Subcutaneous adipose tissue (tissue), 4 donors: ENCODE measurements around the gene KAT2A. TPM values are rescaled to one million over a fixed set of nuclear protein-coding genes. Genes with fewer than 3 reads are reported as not detected.

Experiments used
- total RNA-seq, 4 donors: library from RNA; depleted of rRNA; stranded (reverse); fragments of >200 nt; gene quantifications; one replicate each; pipeline ENCODE4 v1.1.0, GENCODE V29; 2016
- TF ChIP-seq, protein P1 (sequence below): fragments of 450-650 bp; IDR thresholded peaks from one replicate; pipeline ENCODE4 v1.5.1; 2016; ENCODE audit warnings: low read depth, mild to moderate bottlenecking, control low read depth, antibody characterized with exemption, moderate library complexity

The KAT2A gene
- total RNA-seq, 4 donors from 2014 or later: 27.2 to 49.9 (median 32.8) TPM

DNA sequence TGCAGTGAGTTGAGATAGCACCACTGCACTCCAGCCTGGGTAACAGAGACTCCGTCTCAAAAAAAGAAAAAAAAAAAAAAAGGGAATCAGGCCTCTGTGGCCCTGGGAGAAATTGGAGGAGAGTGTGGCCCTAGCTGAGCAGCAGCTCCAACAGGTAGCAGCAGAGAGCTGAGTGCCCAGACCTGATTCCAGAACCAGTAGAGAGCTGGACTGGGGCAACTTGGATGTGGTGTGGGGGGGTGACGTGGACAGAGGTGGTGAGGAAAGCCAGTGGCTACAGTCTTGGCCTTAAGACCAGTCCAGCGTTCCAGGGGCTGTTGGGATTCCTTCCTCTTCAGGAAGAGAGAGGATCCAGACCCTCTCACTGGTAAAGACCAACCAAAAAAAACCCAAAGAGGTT lies 3.1 kb upstream of the KAT2A start:
- TF ChIP-seq, protein P1, sequence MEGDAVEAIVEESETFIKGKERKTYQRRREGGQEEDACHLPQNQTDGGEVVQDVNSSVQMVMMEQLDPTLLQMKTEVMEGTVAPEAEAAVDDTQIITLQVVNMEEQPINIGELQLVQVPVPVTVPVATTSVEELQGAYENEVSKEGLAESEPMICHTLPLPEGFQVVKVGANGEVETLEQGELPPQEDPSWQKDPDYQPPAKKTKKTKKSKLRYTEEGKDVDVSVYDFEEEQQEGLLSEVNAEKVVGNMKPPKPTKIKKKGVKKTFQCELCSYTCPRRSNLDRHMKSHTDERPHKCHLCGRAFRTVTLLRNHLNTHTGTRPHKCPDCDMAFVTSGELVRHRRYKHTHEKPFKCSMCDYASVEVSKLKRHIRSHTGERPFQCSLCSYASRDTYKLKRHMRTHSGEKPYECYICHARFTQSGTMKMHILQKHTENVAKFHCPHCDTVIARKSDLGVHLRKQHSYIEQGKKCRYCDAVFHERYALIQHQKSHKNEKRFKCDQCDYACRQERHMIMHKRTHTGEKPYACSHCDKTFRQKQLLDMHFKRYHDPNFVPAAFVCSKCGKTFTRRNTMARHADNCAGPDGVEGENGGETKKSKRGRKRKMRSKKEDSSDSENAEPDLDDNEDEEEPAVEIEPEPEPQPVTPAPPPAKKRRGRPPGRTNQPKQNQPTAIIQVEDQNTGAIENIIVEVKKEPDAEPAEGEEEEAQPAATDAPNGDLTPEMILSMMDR: no peak

DNA sequence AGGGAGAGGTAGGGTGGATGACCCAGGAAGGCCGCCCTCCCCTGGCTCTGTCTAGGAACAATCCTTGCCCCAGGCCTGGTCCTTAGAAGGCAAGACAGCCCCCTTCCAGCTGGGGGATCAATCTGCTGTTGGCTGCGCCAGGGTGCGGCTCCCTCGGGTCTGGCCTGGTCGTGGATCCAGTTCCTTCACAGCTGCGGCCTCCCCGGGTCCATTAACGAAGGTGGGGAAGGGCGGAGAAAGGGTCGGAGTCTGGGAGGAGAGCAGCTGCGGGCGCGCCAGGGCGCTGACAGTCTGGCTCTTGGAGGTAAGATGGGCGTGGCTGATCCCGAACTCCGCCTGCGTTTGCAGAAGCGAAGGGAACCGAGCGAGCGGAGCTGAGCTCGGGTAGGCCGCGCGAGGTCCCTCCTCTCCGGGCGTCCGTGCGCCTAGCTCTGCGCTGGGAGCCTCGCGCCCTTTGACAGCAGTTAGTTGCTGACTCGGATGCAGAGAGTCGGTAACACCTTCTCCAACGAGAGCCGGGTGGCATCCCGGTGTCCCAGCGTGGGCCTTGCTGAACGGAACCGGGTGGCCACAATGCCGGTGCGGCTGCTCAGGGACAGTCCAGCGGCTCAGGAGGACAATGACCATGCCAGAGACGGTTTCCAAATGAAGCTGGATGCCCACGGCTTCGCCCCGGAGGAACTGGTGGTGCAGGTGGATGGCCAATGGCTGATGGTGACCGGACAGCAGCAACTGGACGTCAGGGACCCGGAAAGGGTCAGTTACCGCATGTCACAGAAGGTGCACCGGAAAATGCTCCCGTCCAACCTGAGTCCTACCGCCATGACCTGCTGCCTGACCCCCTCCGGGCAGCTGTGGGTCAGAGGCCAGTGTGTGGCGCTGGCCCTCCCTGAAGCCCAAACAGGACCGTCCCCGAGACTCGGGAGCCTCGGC lies 1.5 kb upstream of the KAT2A start, which contains the start of gene HSPB9:
HSPB9 (plus strand) TSS at position 434 of the 933 bp plus-strand sequence; CDS start at position 481, 47 bp downstream.
- TF ChIP-seq, protein P1: no peak

DNA sequence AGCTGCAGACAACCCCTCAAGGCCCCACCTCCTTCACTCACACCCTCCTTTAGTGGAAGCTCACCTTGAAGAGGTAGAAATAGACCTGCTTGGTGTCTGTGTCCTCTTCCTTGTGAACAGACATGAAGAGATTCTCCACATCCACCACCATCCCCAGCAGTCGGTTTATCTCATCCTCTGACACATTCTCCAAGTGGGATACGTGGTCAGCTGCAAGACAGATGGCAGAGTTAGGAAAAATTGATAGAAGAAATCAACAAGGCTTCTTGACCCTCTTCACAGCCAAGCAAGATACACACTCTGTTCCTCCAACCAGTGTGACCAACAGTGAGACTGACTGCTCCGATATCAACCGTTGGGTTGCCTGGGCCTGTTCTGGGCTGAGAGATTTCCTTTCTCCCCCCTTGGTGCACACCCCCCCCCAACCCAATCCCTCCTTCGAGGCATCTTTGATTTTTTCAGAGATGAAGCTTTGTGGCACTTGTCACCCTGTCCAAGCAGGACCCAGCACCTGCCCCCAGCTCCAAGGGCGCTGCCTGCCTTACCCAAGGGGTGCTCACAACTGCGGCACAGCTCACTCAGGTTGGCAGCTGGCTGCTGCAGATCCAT lies 902 bp downstream of the KAT2A start:
- TF ChIP-seq, protein P1: no peak

DNA sequence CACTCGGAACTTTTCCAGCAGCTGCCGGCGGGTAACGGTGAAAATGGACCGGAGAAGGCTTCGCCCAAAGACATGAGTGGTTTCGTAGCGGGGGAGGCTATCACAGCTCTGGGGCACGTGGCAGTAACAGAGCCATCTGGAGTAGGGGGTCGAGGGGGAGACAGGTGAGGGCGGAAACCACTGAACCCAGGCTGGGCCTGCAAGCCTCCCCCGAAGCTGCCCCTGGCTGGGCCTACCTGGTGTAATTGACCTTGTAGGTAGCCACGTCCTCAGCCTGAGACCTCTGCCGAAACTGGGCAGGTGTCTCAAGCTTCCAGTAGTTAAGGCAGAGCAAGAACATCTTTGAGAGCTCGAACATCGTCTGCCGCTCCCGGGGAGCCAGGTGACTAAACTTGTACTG lies 1.9 kb downstream of the KAT2A start:
- TF ChIP-seq, protein P1: no peak

DNA sequence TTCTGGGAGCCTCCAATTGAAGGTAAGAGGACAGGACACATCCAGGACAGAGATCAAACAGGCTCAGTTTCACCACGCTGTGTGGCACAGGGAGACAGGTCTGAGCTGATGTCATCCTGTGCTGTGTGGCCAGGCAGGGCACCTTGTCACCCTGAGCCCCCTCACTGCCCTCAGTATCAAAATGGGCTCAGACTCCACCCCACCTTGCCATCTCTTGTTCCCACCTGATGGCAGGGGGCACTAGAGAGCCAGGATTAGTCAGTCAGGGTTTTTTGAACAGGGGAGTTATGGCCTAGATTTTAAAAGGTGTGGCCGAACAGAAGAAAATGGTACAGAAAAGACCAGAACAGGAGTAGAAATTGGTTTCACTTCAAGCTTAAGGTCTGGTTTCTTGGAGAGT lies 2.6 kb downstream of the KAT2A start:
- TF ChIP-seq, protein P1: no peak

DNA sequence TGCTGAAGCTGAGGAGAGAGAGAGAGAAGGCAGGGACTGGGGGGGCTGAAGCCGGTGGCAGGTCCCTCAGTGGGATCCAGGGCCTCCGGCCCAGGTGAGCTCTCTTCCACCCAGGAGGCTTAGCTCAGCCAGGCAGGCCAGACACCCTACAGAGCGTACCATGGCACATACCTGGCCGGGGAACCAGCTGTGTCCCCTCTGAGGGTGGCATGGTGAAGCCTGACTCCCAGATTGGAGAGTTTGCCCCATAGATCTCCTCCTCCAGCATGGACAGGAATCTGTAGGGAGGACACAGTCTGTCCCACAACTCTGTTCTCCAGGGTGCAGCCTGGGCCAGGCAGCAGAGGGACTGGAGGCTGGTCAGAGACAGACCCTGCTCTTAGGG lies 3.0 kb downstream of the KAT2A start:
- TF ChIP-seq, protein P1: no peak

DNA sequence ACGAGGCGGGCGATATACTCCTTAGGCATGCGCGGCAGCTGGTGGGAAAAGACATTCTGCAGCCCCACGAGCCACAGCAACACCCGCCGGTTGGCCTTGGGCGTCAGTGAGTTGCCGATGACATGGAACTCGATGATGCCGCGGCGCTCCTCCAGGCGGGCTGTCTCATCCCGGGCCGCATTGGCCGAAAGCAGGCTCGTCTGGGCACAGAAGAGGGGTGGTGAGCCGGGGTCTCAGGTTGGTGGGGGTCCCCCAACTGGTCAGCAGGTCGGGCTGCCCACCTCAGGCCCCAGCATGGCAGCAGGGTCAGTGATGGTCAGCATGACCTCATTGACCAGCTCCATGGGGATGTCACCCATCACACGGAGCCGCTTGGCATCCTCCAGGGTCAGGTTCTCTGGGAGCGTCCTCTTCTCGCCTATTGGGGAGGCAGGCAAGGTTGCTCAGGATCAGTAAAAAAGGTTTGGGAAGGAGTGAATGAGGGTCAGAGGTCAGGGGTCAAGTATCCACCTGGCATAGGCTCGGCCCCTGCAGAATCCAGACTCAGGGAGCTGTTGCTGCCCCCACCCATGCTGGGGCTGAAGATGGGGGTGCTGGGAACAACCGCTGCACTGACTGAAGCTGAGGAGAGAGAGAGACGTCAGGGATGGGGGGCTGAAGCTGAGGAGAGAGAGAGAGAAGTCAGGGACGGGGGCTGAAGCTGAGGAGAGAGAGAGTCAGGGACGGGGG lies 3.6 kb downstream of the KAT2A start:
- TF ChIP-seq, protein P1: no peak
